Measurements from ENCODE around the gene KDM2A. TPM values are rescaled to one million over a fixed set of nuclear protein-coding genes. Genes with fewer than 3 reads are reported as not detected.

KDM2A gene
- polyA plus RNA-seq, 1 donor: 58.5 TPM

DNA sequence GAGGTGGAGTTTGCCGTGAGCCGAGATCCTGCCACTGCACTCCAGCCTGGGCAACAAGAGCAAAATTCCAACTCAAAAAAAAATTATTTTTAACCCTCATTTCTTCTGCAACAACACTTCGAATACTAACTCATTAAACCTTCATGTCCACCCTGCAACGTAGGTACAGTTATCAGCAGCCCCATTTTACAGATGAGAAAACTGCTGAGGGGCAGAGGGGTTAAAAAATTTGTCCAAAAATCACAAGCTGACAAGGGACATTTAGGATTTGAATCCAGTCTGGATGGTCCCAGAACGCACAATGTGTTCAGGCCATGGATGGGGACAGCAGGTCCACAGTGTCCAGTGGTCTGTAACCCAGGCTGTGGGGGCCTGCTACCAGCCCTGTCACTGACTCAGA lies 33.4 kb upstream of the KDM2A start:
- no peaks in the 10 kb centered on the region for H3K9me3 ChIP-seq (ENCODE audit: control insufficient read depth, low read depth, low read length)
- H3K27me3 ChIP-seq (ENCODE audit: control insufficient read depth, insufficient read depth, low read length): no peaks in the 10 kb centered on the region
- H3K36me3 ChIP-seq (ENCODE audit: control insufficient read depth, insufficient read depth, low read length): no peaks in the 10 kb centered on the region
- H3K4me1 ChIP-seq (ENCODE audit: control insufficient read depth, insufficient read depth, low read length): peaks cover 7% of the 10 kb centered on the region
- no peak overlapping the region for H3K4me3 ChIP-seq (ENCODE audit: low read length)
- H3K27ac ChIP-seq (ENCODE audit: low read length): no peak overlapping the region
- DNase-seq: no peak
- 100% methylated on average over 1 of the region's 5 CpGs for WGBS (ENCODE audit: insufficient coverage, low lambda C conversion rate)

- no peak overlapping the region for H3K4me3 ChIP-seq (ENCODE audit: low read length)
- WGBS (ENCODE audit: insufficient coverage, low lambda C conversion rate): no CpG with 5 or more reads among the region's 8 CpGs
- no peaks in the 10 kb centered on the region for H3K9me3 ChIP-seq (ENCODE audit: control insufficient read depth, low read depth, low read length)
- DNase-seq: no peak
- H3K27me3 ChIP-seq (ENCODE audit: control insufficient read depth, insufficient read depth, low read length): no peaks in the 10 kb centered on the region
- no peaks in the 10 kb centered on the region for H3K4me1 ChIP-seq (ENCODE audit: control insufficient read depth, insufficient read depth, low read length)
- no peak overlapping the region for H3K27ac ChIP-seq (ENCODE audit: low read length)
- H3K36me3 ChIP-seq (ENCODE audit: control insufficient read depth, insufficient read depth, low read length): no peaks in the 10 kb centered on the region
These were observed 28.3 kb upstream of the KDM2A start for GRCh38 chr11:67090717-67091116.

- no peak for DNase-seq
- Histone ChIP-seq H3K4me1 (ENCODE audit: control insufficient read depth, insufficient read depth, low read length) (no peaks in the 10 kb centered on the region), H3K27me3 (ENCODE audit: control insufficient read depth, insufficient read depth, low read length) (no peaks in the 10 kb centered on the region), H3K4me3 (ENCODE audit: low read length) (no peak overlapping the region), H3K36me3 (ENCODE audit: control insufficient read depth, insufficient read depth, low read length) (no peaks in the 10 kb centered on the region), H3K27ac (ENCODE audit: low read length) (no peak overlapping the region), H3K9me3 (ENCODE audit: control insufficient read depth, low read depth, low read length) (no peaks in the 10 kb centered on the region)
- WGBS (ENCODE audit: insufficient coverage, low lambda C conversion rate): no CpG with 5 or more reads among the region's 1 CpG
These were observed 23.9 kb upstream of the KDM2A start for GRCh38 chr11:67095214-67095507.

GRCh38 chr11:67098799-67099429 lies 20.1 kb upstream of the KDM2A start:
- Histone ChIP-seq H3K27ac (ENCODE audit: low read length) (no peak overlapping the region), H3K36me3 (ENCODE audit: control insufficient read depth, insufficient read depth, low read length) (no peaks in the 10 kb centered on the region), H3K9me3 (ENCODE audit: control insufficient read depth, low read depth, low read length) (no peaks in the 10 kb centered on the region), H3K4me1 (ENCODE audit: control insufficient read depth, insufficient read depth, low read length) (no peaks in the 10 kb centered on the region), H3K27me3 (ENCODE audit: control insufficient read depth, insufficient read depth, low read length) (no peaks in the 10 kb centered on the region), H3K4me3 (ENCODE audit: low read length) (no peak overlapping the region)
- 94% methylated on average over 2 of the region's 6 CpGs for WGBS (ENCODE audit: insufficient coverage, low lambda C conversion rate)
- DNase-seq: no peak

GRCh38 chr11:67099831-67100324 lies 19.2 kb upstream of the KDM2A start:
- Histone ChIP-seq H3K9me3 (ENCODE audit: control insufficient read depth, low read depth, low read length) (no peaks in the 10 kb centered on the region), H3K4me3 (ENCODE audit: low read length) (no peak overlapping the region), H3K27me3 (ENCODE audit: control insufficient read depth, insufficient read depth, low read length) (no peaks in the 10 kb centered on the region), H3K36me3 (ENCODE audit: control insufficient read depth, insufficient read depth, low read length) (no peaks in the 10 kb centered on the region), H3K4me1 (ENCODE audit: control insufficient read depth, insufficient read depth, low read length) (no peaks in the 10 kb centered on the region), H3K27ac (ENCODE audit: low read length) (no peak overlapping the region)
- WGBS (ENCODE audit: insufficient coverage, low lambda C conversion rate): 100% methylated on average over 2 of the region's 6 CpGs
- DNase-seq: no peak

DNA sequence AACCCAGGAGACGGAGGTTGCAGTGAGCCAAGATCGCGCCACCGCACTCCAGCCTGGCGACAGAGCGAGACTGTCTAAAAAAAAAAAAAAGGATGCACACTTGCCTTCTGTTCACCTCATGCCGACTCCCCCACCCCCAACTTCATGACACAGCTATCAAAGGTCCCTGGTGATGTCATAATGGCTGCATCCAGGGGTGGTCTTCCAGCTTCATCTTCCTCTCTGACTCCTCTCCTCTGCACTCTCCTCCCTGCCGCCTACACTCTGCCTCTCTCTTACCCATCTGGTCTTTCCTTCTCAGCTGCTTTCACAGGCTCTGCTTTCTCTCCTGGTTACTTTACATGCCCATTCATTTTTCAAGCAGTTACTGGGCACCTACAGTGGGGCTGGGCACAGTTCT lies 16.4 kb upstream of the KDM2A start:
- Histone ChIP-seq H3K36me3 (ENCODE audit: control insufficient read depth, insufficient read depth, low read length) (no peaks in the 10 kb centered on the region), H3K27ac (ENCODE audit: low read length) (no peak overlapping the region), H3K27me3 (ENCODE audit: control insufficient read depth, insufficient read depth, low read length) (no peaks in the 10 kb centered on the region), H3K9me3 (ENCODE audit: control insufficient read depth, low read depth, low read length) (no peaks in the 10 kb centered on the region), H3K4me3 (ENCODE audit: low read length) (no peak overlapping the region), H3K4me1 (ENCODE audit: control insufficient read depth, insufficient read depth, low read length) (no peaks in the 10 kb centered on the region)
- DNase-seq: no peak
- 80% methylated on average over 1 of the region's 8 CpGs for WGBS (ENCODE audit: insufficient coverage, low lambda C conversion rate)

DNA sequence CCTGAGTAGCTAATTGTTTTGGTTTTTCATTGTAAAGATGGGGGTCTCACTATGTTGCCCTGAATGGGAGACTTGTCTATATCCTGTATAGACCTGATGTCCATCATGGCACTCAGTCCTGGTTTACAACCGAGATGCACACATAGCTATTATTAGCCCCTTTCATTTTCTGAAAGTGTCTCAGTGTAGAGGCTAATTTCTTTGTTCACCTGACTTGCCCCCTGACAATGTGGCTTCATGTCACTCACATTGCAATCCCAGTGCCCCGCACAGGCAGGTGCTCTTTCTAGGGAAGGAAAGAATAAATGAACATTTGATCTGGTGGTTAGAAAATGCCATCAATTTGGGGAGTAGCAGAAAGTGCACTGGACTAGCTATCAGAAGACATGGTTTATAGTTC lies 13.1 kb upstream of the KDM2A start:
- H3K4me1 ChIP-seq (ENCODE audit: control insufficient read depth, insufficient read depth, low read length): no peaks in the 10 kb centered on the region
- no peak for DNase-seq
- H3K36me3 ChIP-seq (ENCODE audit: control insufficient read depth, insufficient read depth, low read length): no peaks in the 10 kb centered on the region
- H3K27me3 ChIP-seq (ENCODE audit: control insufficient read depth, insufficient read depth, low read length): no peaks in the 10 kb centered on the region
- H3K4me3 ChIP-seq (ENCODE audit: low read length): no peak overlapping the region
- WGBS (ENCODE audit: insufficient coverage, low lambda C conversion rate): no CpG with 5 or more reads among the region's 2 CpGs
- H3K27ac ChIP-seq (ENCODE audit: low read length): no peak overlapping the region
- H3K9me3 ChIP-seq (ENCODE audit: control insufficient read depth, low read depth, low read length): no peaks in the 10 kb centered on the region

GRCh38 chr11:67111261-67111660 lies 7.8 kb upstream of the KDM2A start:
- H3K9me3 ChIP-seq (ENCODE audit: control insufficient read depth, low read depth, low read length): no peaks in the 10 kb centered on the region
- no peak overlapping the region for H3K27ac ChIP-seq (ENCODE audit: low read length)
- no peak overlapping the region for H3K4me3 ChIP-seq (ENCODE audit: low read length)
- peaks cover 17% of the 10 kb centered on the region for H3K4me1 ChIP-seq (ENCODE audit: control insufficient read depth, insufficient read depth, low read length)
- DNase-seq: no peak
- no peaks in the 10 kb centered on the region for H3K36me3 ChIP-seq (ENCODE audit: control insufficient read depth, insufficient read depth, low read length)
- no peaks in the 10 kb centered on the region for H3K27me3 ChIP-seq (ENCODE audit: control insufficient read depth, insufficient read depth, low read length)
- whole genome bisulfite sequencing (ENCODE audit: insufficient coverage, low lambda C conversion rate): no CpG with 5 or more reads among the region's 1 CpG

DNA sequence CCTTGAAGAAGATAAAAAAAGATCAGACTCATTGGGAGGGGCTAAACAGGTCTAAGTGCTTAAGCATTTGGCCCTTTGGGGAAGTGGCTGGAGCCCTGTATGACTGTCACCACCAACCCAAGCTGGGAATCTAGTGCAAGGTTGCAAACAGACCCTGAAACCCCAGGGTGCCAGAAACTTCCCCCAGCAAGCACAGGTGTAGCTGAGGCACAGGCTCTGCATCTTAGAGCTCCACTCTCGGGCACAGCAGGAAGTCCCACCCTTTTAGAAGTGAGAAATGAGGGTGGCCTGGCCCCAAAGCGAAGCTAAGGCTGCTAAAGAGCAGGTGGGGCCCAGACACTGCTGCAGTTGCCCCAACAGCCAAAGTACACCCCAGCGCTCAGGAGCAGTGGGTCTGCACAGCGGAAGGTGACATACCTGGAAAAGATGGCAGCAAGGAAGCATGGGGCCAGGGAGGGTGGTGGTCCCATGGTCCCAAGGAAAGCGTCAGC lies 5.8 kb upstream of the KDM2A start:
- Histone ChIP-seq H3K27me3 (ENCODE audit: control insufficient read depth, insufficient read depth, low read length) (no peaks in the 10 kb centered on the region), H3K36me3 (ENCODE audit: control insufficient read depth, insufficient read depth, low read length) (no peaks in the 10 kb centered on the region), H3K27ac (ENCODE audit: low read length) (no peak overlapping the region), H3K9me3 (ENCODE audit: control insufficient read depth, low read depth, low read length) (no peaks in the 10 kb centered on the region), H3K4me1 (ENCODE audit: control insufficient read depth, insufficient read depth, low read length) (peaks cover 22% of the 10 kb centered on the region), H3K4me3 (ENCODE audit: low read length) (no peak overlapping the region)
- 100% methylated on average over 1 of the region's 5 CpGs for WGBS (ENCODE audit: insufficient coverage, low lambda C conversion rate)
- DNase-seq: no peak

- H3K27ac ChIP-seq (ENCODE audit: low read length): peak overlapping the region; percentile 73
These were observed 4.7 kb upstream of the KDM2A start for GRCh38 chr11:67114275-67114896.

DNA sequence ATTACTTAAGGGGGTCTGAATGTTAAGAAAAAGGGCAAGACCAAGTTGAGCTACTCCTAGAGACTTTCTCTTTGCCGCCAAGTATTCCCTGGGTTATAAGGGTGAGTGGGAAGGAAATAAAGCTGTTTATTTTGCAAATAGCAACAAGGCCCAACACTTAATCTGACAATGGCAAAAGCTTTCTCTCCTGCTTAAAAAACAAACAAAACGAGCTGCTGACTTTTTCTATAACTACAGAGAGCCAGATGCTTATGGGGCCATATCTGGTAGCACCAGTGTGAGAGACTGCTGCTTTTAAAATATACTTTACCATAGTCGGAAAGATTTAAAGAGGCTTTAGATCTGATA lies 2.3 kb upstream of the KDM2A start:
- 57% methylated on average over 1 of the region's 3 CpGs for WGBS (ENCODE audit: insufficient coverage, low lambda C conversion rate)
- no peak for DNase-seq
- no peaks in the 10 kb centered on the region for H3K36me3 ChIP-seq (ENCODE audit: control insufficient read depth, insufficient read depth, low read length)
- no peak overlapping the region for H3K27ac ChIP-seq (ENCODE audit: low read length)
- H3K9me3 ChIP-seq (ENCODE audit: control insufficient read depth, low read depth, low read length): no peaks in the 10 kb centered on the region
- peaks cover 22% of the 10 kb centered on the region for H3K4me1 ChIP-seq (ENCODE audit: control insufficient read depth, insufficient read depth, low read length)
- H3K27me3 ChIP-seq (ENCODE audit: control insufficient read depth, insufficient read depth, low read length): no peaks in the 10 kb centered on the region
- H3K4me3 ChIP-seq (ENCODE audit: low read length): no peak overlapping the region

More at GRCh38 chr11:67114275-67114896, 4.7 kb upstream of the KDM2A start:
- H3K4me1 ChIP-seq (ENCODE audit: control insufficient read depth, insufficient read depth, low read length): peaks cover 22% of the 10 kb centered on the region
- no peaks in the 10 kb centered on the region for H3K36me3 ChIP-seq (ENCODE audit: control insufficient read depth, insufficient read depth, low read length)
- no peak for DNase-seq
- 74% methylated on average over 4 of the region's 10 CpGs for WGBS (ENCODE audit: insufficient coverage, low lambda C conversion rate)
- H3K9me3 ChIP-seq (ENCODE audit: control insufficient read depth, low read depth, low read length): no peaks in the 10 kb centered on the region
- H3K27me3 ChIP-seq (ENCODE audit: control insufficient read depth, insufficient read depth, low read length): no peaks in the 10 kb centered on the region
- H3K4me3 ChIP-seq (ENCODE audit: low read length): no peak overlapping the region
